K562 (cell line): ENCODE measurements around the gene SKIC2. TPM values are rescaled to one million over a fixed set of nuclear protein-coding genes. Genes with fewer than 3 reads are reported as not detected.
A peak's percentile ranks its signal among the peaks of the same experiment; 100 is the strongest.

Source experiments
- ARID1B ChIP-seq: fragments of 450-650 bp; IDR thresholded peaks from 2 replicates; pipeline ENCODE4 v1.6.1; 2016; ENCODE audit warnings: antibody characterized with exemption, mild to moderate bottlenecking, inconsistent platforms
- ARID3A ChIP-seq: IDR thresholded peaks from 2 replicates; pipeline ENCODE4 v1.6.1; 2012; ENCODE audit warnings: low read depth, low read length, improper control_type of control experiment, borderline replicate concordance
- ATF2 ChIP-seq: sonication (generic); formaldehyde crosslinking; IDR thresholded peaks from 2 replicates; pipeline ENCODE4 v1.8.1; 2022; ENCODE audit warnings: missing genetic modification reagents
- CBFA2T2 ChIP-seq: fragments of 450-650 bp; conservative IDR thresholded peaks from 2 replicates; pipeline ENCODE4 v1.6.1; 2017; ENCODE audit warnings: mild to moderate bottlenecking
- COPS2 ChIP-seq: fragments of 450-650 bp; conservative IDR thresholded peaks from 2 replicates; pipeline ENCODE4 v1.6.1; 2016; ENCODE audit warnings: mild to moderate bottlenecking, moderate library complexity
- CREB5 ChIP-seq: fragments of 250-450 bp; sonication (Bioruptor Pico); IDR thresholded peaks from 2 replicates; pipeline ENCODE4 v1.5.0; 2020; ENCODE audit warnings: mild to moderate bottlenecking
- FOXK2 ChIP-seq, 2 experiments: fragments of 450-650 bp; IDR thresholded peaks in 1 of 2; conservative IDR thresholded peaks in 1 of 2; 2 replicates each; pipeline ENCODE4 v1.6.1; 2016; ENCODE audit warnings: low read depth in 2 of 2, mild to moderate bottlenecking in 1 of 2
- LCOR ChIP-seq: sonication (generic); formaldehyde crosslinking; IDR thresholded peaks from 2 replicates; pipeline ENCODE4 v1.8.0; 2022; ENCODE audit warnings: mild to moderate bottlenecking, missing genetic modification reagents
- MTA1 ChIP-seq: fragments of 450-650 bp; IDR thresholded peaks from 2 replicates; pipeline ENCODE4 v1.6.1; 2017; ENCODE audit warnings: borderline replicate concordance
- MXI1 ChIP-seq: IDR thresholded peaks from 2 replicates; pipeline ENCODE4 v1.6.1; 2011; ENCODE audit warnings: low read depth, mild to moderate bottlenecking, improper control_type of control experiment, low read length
- NR1H2 ChIP-seq: sonication (generic); formaldehyde crosslinking; IDR thresholded peaks from 2 replicates; pipeline ENCODE4 v1.4.0; 2020; ENCODE audit warnings: mild to moderate bottlenecking, missing genetic modification reagents
- NUFIP1 ChIP-seq: fragments of 450-650 bp; IDR thresholded peaks from 2 replicates; pipeline ENCODE4 v1.6.1; 2018; ENCODE audit not compliant: partially characterized antibody
- PHB ChIP-seq: fragments of 250-450 bp; sonication (Bioruptor Pico); IDR thresholded peaks from 2 replicates; pipeline ENCODE4 v1.5.0; 2021
- STAT5A ChIP-seq: IDR thresholded peaks from 2 replicates; pipeline ENCODE4 v1.6.1; 2012; ENCODE audit warnings: low read length, inconsistent platforms, borderline replicate concordance
- TCF7L2 ChIP-seq: fragments of 150-350 bp; IDR thresholded peaks from 2 replicates; pipeline ENCODE4 v1.6.1; 2016; ENCODE audit warnings: low read depth, mild to moderate bottlenecking, low read length, moderate library complexity
- TRIM28 ChIP-seq: fragments of 450-650 bp; IDR thresholded peaks from 2 replicates; pipeline ENCODE4 v1.6.1; 2017
- ZBTB2 ChIP-seq: fragments of 450-650 bp; IDR thresholded peaks from 2 replicates; pipeline ENCODE4 v1.6.1; 2016; ENCODE audit warnings: antibody characterized with exemption
- ZNF253 ChIP-seq: fragments of 250-450 bp; sonication (Bioruptor Pico); conservative IDR thresholded peaks from 2 replicates; pipeline ENCODE4 v1.6.1; 2021; ENCODE audit warnings: mild to moderate bottlenecking
- ZNF274 ChIP-seq: IDR thresholded peaks from 2 replicates; pipeline ENCODE4 v1.6.1; 2011; ENCODE audit warnings: low read depth, mild to moderate bottlenecking, low read length, moderate library complexity, borderline replicate concordance
- ZNF655 ChIP-seq: fragments of 250-450 bp; sonication (Bioruptor Pico); IDR thresholded peaks from 2 replicates; pipeline ENCODE4 v1.5.0; 2021
- ZNF778 ChIP-seq: fragments of 450-650 bp; formaldehyde crosslinking; IDR thresholded peaks from 2 replicates; pipeline ENCODE4 v1.4.0; 2020; ENCODE audit warnings: mild to moderate bottlenecking, moderate library complexity
- ZNF79 ChIP-seq: fragments of 250-450 bp; sonication (Bioruptor Pico); IDR thresholded peaks from 2 replicates; pipeline ENCODE4 v1.4.0; 2020; ENCODE audit warnings: low read depth, mild to moderate bottlenecking, moderate library complexity
- polyA plus RNA-seq, 8 experiments: library from polyadenylated mRNA; depleted of rRNA in 4 of 8; stranded (reverse) in 5 of 8; unstranded in 3 of 8; fragments of >200 nt; fragmentation: Nextera tagmentation in 2 of 8; fragmentation: Illumina TruSeq in 1 of 8; extraction: Ambion mirVana in 2 of 8; extraction: Trizol in 1 of 8; gene quantifications; 2 replicates each; pipeline versions ENCODE4 v1.2.1 to v1.2.3, GENCODE V29; 2011 to 2014; ENCODE audit warnings: inconsistent platforms in 1 of 8, missing spikeins in 1 of 8
- total RNA-seq, 7 experiments: library from RNA; depleted of rRNA in 6 of 7; stranded (reverse); fragments of >200 nt in 6 of 7; fragmentation: Illumina TruSeq in 2 of 7; extraction: Trizol in 2 of 7; gene quantifications; 2 replicates each; pipeline versions ENCODE4 v1.2.1 to v1.2.3, GENCODE V29; 2011 to 2021; ENCODE audit warnings: low replicate concordance in 1 of 7

SKIC2 gene
- total and polyA plus RNA-seq, 9 of the 15 experiments (the other 6 are each of a cell fraction or from before 2014, with no cell fraction given) = 3.3 to 94.6 (median 38.8) TPM

- TF ChIP-seq ATF2 (CRISPR knock-in tag) = peak; percentile 96; the same call in 1 of the 2 replicates
- TF ChIP-seq CBFA2T2 = no peak
- no peak; the same call in 1 of the 2 replicates for TF ChIP-seq ZNF274
- no peak for TF ChIP-seq NR1H2 (CRISPR knock-in tag)
- TF ChIP-seq MXI1 = peak; percentile 70
- TF ChIP-seq ZNF79 = peak; percentile 66; the same call in 1 of the 2 replicates
- TF ChIP-seq PHB (CRISPR knock-in tag) = peak; percentile 50; the same call in 1 of the 2 replicates
- TF ChIP-seq LCOR (CRISPR knock-in tag) = peak; percentile 58
- peak; percentile 9; the same call in 1 of the 2 replicates for TF ChIP-seq CREB5 (CRISPR knock-in tag)
- TF ChIP-seq ZNF655 (CRISPR knock-in tag) = no peak
- TF ChIP-seq STAT5A = 0 out of 2 replicates have a peak, but pooled peaks have one; percentile 25
- peak; percentile 50 for TF ChIP-seq ZNF253 (CRISPR knock-in tag)
- no peak for TF ChIP-seq COPS2
- TF ChIP-seq NUFIP1 = no peak
- TF ChIP-seq ZBTB2 = peak; percentile 89
- peak; percentile 99 for TF ChIP-seq MTA1
- TF ChIP-seq ARID1B = peak; percentile 54
- TF ChIP-seq TCF7L2 = no peak
- TF ChIP-seq ARID3A = no peak
- TF ChIP-seq FOXK2 (conservative IDR thresholded peaks at IDR 0.05 in 1 of 2, IDR thresholded peaks at IDR 0.05 in 1 of 2; ENCODE audit: low read depth in 2 of 2) = peak; percentile 93 to 96
- peak; percentile 63; the same call in 1 of the 2 replicates for TF ChIP-seq TRIM28
- TF ChIP-seq ZNF778 (CRISPR knock-in tag) = no peak
Measured at GRCh38 chr6:31971993-31972708, 13.2 kb downstream of the SKIC2 start, which contains the start of gene DXO (continued).
